Neural crest cell (in vitro differentiated cells): ENCODE measurements around the gene PIGV. TPM values are rescaled to one million over a fixed set of nuclear protein-coding genes. Genes with fewer than 3 reads are reported as not detected.

Source experiments
- DNase-seq: peaks from one replicate; pipeline ENCODE4 v3.0.0; 2021; ENCODE audit warnings: low read depth, mixed read lengths, low spot score
- H3K27ac Mint-ChIP-seq: one replicate; pipeline ENCODE4 v1.8.0; 2021; ENCODE audit warnings: mild to moderate bottlenecking, mixed read lengths; ENCODE audit not compliant: unreplicated experiment
- H3K27me3 Mint-ChIP-seq: 2 replicates; pipeline ENCODE4 v1.8.0; 2021; ENCODE audit warnings: low read depth, mild to moderate bottlenecking, mixed read lengths
- H3K36me3 Mint-ChIP-seq: 2 replicates; pipeline ENCODE4 v1.8.0; 2021; ENCODE audit warnings: low read depth, mild to moderate bottlenecking, mixed read lengths
- H3K4me1 Mint-ChIP-seq: 2 replicates; pipeline ENCODE4 v1.8.0; 2021; ENCODE audit warnings: mixed read lengths
- H3K4me3 Mint-ChIP-seq: one replicate; pipeline ENCODE4 v1.8.0; 2021; ENCODE audit warnings: mild to moderate bottlenecking, mixed read lengths
- H3K9me3 Mint-ChIP-seq: 2 replicates; pipeline ENCODE4 v1.8.0; 2021; ENCODE audit warnings: mixed read lengths
- total RNA-seq: library from RNA; stranded (reverse); gene quantifications from 2 replicates; pipeline ENCODE4 v1.2.1, GENCODE V29; 2021
- TF ChIP-seq, protein P1 (sequence below): fragments of 200-600 bp; sonication (generic); conservative IDR thresholded peaks from 2 replicates; pipeline ENCODE4 v1.5.0; 2021; ENCODE audit warnings: antibody characterized with exemption, mild to moderate bottlenecking

The PIGV gene
- total RNA-seq, 1 donor from 2014 or later: 8.7 TPM

DNA sequence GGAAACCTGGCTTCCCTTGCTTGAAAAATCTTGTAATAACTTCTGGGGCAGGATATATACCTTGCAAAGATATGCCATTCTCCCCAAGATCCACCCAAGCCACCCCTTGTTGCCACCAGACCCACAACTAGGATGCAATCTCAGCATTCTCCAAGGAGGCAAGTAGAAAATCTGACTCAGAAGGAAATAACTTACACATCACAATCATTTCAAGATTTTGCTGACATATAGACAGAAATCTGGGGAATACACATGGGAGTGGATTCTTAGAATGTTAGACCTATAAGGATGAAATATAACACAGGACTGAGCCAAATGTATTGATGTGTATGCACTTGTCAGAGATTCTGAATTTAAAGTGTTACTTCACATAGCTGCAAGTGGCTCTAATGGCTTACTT is 24.0 kb downstream of the PIGV start:
- H3K27me3 Mint-ChIP-seq: no peaks in the 10 kb centered on the region
- no peaks in the 10 kb centered on the region for H3K9me3 Mint-ChIP-seq
- H3K36me3 Mint-ChIP-seq: peaks cover 2% of the 10 kb centered on the region
- no peaks in the 10 kb centered on the region for H3K4me1 Mint-ChIP-seq
- TF ChIP-seq, protein P1, sequence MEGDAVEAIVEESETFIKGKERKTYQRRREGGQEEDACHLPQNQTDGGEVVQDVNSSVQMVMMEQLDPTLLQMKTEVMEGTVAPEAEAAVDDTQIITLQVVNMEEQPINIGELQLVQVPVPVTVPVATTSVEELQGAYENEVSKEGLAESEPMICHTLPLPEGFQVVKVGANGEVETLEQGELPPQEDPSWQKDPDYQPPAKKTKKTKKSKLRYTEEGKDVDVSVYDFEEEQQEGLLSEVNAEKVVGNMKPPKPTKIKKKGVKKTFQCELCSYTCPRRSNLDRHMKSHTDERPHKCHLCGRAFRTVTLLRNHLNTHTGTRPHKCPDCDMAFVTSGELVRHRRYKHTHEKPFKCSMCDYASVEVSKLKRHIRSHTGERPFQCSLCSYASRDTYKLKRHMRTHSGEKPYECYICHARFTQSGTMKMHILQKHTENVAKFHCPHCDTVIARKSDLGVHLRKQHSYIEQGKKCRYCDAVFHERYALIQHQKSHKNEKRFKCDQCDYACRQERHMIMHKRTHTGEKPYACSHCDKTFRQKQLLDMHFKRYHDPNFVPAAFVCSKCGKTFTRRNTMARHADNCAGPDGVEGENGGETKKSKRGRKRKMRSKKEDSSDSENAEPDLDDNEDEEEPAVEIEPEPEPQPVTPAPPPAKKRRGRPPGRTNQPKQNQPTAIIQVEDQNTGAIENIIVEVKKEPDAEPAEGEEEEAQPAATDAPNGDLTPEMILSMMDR: no peak
- no peak for DNase-seq
- H3K4me3 Mint-ChIP-seq: no peak overlapping the region
- H3K27ac Mint-ChIP-seq: no peak overlapping the region

DNA sequence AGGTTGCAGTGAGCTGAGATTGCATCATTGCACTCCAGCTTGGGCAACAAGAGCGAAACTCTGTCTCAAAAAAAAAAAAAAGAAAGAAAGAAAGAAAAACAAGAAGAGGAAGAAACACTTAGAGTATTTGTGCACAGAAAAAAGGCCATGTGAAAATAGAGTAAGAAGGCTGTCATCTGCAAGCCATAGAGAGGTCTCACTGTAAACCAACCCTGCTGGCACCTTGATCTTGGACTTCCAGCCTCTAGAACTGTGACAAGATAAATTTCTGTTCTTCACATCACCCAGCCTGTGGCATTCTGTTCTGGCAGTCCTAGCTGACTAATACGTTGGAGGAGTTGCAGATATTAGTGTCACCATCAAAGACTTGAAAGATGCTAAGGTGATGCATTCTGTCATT is 26.6 kb downstream of the PIGV start:
- Mint-ChIP-seq H3K9me3 (no peaks in the 10 kb centered on the region), H3K27ac (no peak overlapping the region)

GRCh38 chr1:26814893-26815292 is 27.1 kb downstream of the PIGV start:
- Mint-ChIP-seq H3K9me3 (no peaks in the 10 kb centered on the region), H3K36me3 (no peaks in the 10 kb centered on the region), H3K4me1 (no peaks in the 10 kb centered on the region), H3K27ac (no peak overlapping the region), H3K27me3 (no peaks in the 10 kb centered on the region), H3K4me3 (no peak overlapping the region)
- TF ChIP-seq, protein P1: no peak
- DNase-seq: no peak

More for the DNA sequence above, 26.6 kb downstream of the PIGV start:
- H3K36me3 Mint-ChIP-seq: no peaks in the 10 kb centered on the region
- H3K27me3 Mint-ChIP-seq: no peaks in the 10 kb centered on the region
- DNase-seq: no peak
- no peak overlapping the region for H3K4me3 Mint-ChIP-seq
- H3K4me1 Mint-ChIP-seq: no peaks in the 10 kb centered on the region
- TF ChIP-seq, protein P1: no peak

DNA sequence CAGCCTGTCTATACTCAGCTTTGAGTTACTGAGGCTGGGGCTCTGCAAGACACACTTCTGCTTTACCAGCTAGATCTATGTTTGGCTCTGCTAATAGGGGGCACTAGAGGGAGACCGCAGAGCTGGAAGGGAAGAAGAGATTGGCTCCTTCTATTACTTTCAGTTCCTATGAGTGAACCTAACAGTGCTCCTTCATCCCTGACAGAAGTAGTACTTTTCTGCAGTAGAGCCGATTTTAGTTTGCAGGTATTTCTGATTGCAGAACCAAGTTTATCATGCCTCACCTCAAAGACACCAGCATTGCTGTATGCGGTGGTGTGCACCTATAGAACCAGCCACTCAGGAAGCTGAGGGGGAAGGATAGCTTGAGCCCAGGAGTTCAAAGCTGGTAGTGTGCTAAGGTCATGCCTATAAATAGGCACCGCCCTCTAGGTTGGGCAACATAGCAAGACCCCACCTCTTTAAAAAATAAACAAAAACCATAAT is 33.1 kb downstream of the PIGV start:
- Mint-ChIP-seq H3K9me3 (no peaks in the 10 kb centered on the region), H3K4me3 (peak overlapping the region; percentile 23), H3K36me3 (no peaks in the 10 kb centered on the region), H3K27ac (no peak overlapping the region), H3K27me3 (no peaks in the 10 kb centered on the region), H3K4me1 (no peaks in the 10 kb centered on the region)
- TF ChIP-seq, protein P1: no peak
- DNase-seq: no peak

- TF ChIP-seq, protein P1: peak; percentile 21
- H3K9me3 Mint-ChIP-seq: no peaks in the 10 kb centered on the region
- peaks cover 12% of the 10 kb centered on the region for H3K4me1 Mint-ChIP-seq
- no peak for DNase-seq
- no peak overlapping the region for H3K27ac Mint-ChIP-seq
- H3K36me3 Mint-ChIP-seq: no peaks in the 10 kb centered on the region
- peak overlapping the region; percentile 42 for H3K4me3 Mint-ChIP-seq
- no peaks in the 10 kb centered on the region for H3K27me3 Mint-ChIP-seq
Observed at GRCh38 chr1:26822737-26823395, 35.1 kb downstream of the PIGV start.
